SK-N-MC (cell line): ENCODE results near the gene PARP9.

Experiments used
- EZH2 ChIP-seq: fragments of 200-600 bp; sonication (generic); IDR thresholded peaks from one replicate; pipeline ENCODE4 v1.6.1; 2017; ENCODE audit warnings: antibody characterized with exemption
- FOXP2 ChIP-seq: optimal IDR thresholded peaks from 2 replicates; pipeline ENCODE3; 2011; ENCODE audit warnings: mild to moderate bottlenecking, moderate library complexity; ENCODE audit not compliant: insufficient read depth; ENCODE audit errors: extremely low read length, control extremely low read depth
- POLR2AphosphoS5 ChIP-seq: IDR thresholded peaks from 2 replicates; pipeline ENCODE4 v1.6.1; 2012; ENCODE audit warnings: mild to moderate bottlenecking, low read depth, low read length, borderline replicate concordance

- TF ChIP-seq POLR2AphosphoS5 (no peak), EZH2 (no peak), FOXP2 (no peak)
Measured at GRCh38 chr3:122536632-122537001, 27.5 kb downstream of the PARP9 start.
